ENCODE measurements around the gene CLDN22.

DNA sequence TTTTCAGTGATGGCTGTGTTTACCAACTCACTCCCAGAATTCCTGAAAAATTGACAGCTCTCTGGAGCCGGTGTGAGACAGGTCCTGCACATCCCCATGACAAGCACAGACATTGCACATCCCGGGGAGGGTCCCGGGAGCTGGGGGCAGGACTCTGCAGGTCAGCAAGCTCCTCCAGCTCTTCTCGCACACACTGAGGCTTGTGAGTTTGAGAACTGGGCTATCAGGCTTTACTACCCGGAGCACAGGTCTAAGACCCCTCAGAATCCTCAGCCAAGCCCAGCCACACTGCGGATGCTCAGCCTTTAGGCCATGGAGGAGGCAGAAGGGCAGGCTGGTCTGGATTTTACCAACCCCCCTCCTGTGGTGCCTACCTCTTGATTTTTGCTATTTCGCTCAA, 7.8 kb upstream of the CLDN22 start:
- TF ChIP-seq, protein P1, sequence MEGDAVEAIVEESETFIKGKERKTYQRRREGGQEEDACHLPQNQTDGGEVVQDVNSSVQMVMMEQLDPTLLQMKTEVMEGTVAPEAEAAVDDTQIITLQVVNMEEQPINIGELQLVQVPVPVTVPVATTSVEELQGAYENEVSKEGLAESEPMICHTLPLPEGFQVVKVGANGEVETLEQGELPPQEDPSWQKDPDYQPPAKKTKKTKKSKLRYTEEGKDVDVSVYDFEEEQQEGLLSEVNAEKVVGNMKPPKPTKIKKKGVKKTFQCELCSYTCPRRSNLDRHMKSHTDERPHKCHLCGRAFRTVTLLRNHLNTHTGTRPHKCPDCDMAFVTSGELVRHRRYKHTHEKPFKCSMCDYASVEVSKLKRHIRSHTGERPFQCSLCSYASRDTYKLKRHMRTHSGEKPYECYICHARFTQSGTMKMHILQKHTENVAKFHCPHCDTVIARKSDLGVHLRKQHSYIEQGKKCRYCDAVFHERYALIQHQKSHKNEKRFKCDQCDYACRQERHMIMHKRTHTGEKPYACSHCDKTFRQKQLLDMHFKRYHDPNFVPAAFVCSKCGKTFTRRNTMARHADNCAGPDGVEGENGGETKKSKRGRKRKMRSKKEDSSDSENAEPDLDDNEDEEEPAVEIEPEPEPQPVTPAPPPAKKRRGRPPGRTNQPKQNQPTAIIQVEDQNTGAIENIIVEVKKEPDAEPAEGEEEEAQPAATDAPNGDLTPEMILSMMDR (IDR thresholded peaks at IDR 0.05): no peak
- TF ChIP-seq POLR2A (IDR thresholded peaks at IDR 0.05): no peak
